ENCODE data around the gene GRB2.

DNA sequence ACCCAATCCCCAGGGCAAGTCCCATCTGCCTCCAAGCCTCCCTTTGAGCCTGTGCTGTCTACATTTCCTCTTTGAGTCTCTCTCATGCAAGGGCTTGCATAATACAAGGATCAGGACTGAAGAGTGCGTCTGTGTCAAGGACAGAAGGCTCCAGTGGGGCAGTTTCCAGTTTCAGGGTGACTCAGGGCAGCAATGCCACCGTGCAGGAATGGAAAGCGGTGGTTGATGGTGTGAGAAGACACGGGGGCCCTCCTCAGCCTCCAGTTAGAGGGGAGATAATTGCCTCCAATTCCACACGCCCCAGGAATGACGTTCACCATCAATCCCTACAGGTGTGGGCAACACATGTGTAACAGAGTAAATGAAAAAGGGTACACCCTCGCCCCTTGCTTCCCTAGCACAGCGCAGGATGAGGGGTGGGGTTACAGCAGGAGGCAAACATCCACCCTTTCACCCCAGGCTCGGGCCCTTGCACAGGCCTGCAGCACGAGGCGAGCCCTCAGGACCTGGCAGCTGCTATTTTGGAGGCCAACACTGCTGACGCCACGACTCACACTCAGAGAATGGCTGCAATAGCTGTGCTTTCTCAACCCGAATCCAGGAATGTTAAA, 91.4 kb downstream of the GRB2 start:
- TF ChIP-seq, protein P1, sequence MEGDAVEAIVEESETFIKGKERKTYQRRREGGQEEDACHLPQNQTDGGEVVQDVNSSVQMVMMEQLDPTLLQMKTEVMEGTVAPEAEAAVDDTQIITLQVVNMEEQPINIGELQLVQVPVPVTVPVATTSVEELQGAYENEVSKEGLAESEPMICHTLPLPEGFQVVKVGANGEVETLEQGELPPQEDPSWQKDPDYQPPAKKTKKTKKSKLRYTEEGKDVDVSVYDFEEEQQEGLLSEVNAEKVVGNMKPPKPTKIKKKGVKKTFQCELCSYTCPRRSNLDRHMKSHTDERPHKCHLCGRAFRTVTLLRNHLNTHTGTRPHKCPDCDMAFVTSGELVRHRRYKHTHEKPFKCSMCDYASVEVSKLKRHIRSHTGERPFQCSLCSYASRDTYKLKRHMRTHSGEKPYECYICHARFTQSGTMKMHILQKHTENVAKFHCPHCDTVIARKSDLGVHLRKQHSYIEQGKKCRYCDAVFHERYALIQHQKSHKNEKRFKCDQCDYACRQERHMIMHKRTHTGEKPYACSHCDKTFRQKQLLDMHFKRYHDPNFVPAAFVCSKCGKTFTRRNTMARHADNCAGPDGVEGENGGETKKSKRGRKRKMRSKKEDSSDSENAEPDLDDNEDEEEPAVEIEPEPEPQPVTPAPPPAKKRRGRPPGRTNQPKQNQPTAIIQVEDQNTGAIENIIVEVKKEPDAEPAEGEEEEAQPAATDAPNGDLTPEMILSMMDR (IDR thresholded peaks at IDR 0.05; ENCODE audit: insufficient read depth, low read length, poor library complexity, severe bottlenecking) = no peak
- no peak for TF ChIP-seq EZH2phosphoT487 (conservative IDR thresholded peaks at IDR 0.05; ENCODE audit: low read length)

Measured in SU-DHL-6 (cell line).